ENCODE data around the gene PRRX1. TPM values are rescaled to one million over a fixed set of nuclear protein-coding genes. Genes with fewer than 3 reads are reported as not detected.

The PRRX1 gene
- polyA plus RNA-seq, 3 donors: not detected

- no peak overlapping the region for H3K4me3 Mint-ChIP-seq
- H3K27me3 Mint-ChIP-seq (ENCODE audit: low read depth in 3 of 3): peaks cover 0 to 3% (median under 1%) of the 10 kb centered on the region in 3 donors
- TF ChIP-seq CTCF (IDR thresholded peaks at IDR 0.05): no peak
- Histone ChIP-seq H4K20me1 (ENCODE audit: insufficient read depth, low read length) (no peaks in the 10 kb centered on the region), H3K9ac (ENCODE audit: insufficient read depth, low read length, poor library complexity, severe bottlenecking) (no peak overlapping the region), H3K9me3 (replicated peaks in 1 of 2; ENCODE audit: control insufficient read depth in 1 of 2, insufficient read depth in 1 of 2, low read length in 2 of 2) (no peaks in the 10 kb centered on the region), H2AFZ (ENCODE audit: insufficient read depth, low read depth, low read length, poor library complexity, severe bottlenecking) (no peak overlapping the region), H3K27me3 (ENCODE audit: control insufficient read depth in 2 of 2, insufficient read depth in 2 of 2, low read length in 2 of 2) (no peaks in the 10 kb centered on the region), H3K36me3 (replicated peaks in 1 of 2; ENCODE audit: control insufficient read depth in 1 of 2, insufficient read depth in 2 of 2, low read length in 2 of 2) (no peaks in the 10 kb centered on the region), H3K79me2 (ENCODE audit: insufficient read depth, low read length) (no peaks in the 10 kb centered on the region), H3K4me3 (replicated peaks in 1 of 3; ENCODE audit: low read depth in 2 of 3, low read length in 3 of 3) (no peak overlapping the region), H3K4me1 (ENCODE audit: control insufficient read depth in 1 of 2, insufficient read depth in 2 of 2, low read length in 2 of 2) (no peaks in the 10 kb centered on the region), H3K4me2 (replicated peaks; ENCODE audit: extremely low read depth, low read length, poor library complexity, severe bottlenecking) (no peak overlapping the region), H3K27ac (ENCODE audit: low read depth in 1 of 2, low read length in 2 of 2) (no peak overlapping the region)
- H3K9me3 Mint-ChIP-seq: peaks cover 0 to 10% (median 1%) of the 10 kb centered on the region in 7 donors
- DNase-seq: no peak
- H3K36me3 Mint-ChIP-seq: no peaks in the 10 kb centered on the region
- 88% methylated on average over 1 of the region's 4 CpGs for WGBS (ENCODE audit: insufficient coverage)
- intact Hi-C loops (cut with micrococcal nuclease): no loop called here
- H3K27ac Mint-ChIP-seq: no peak overlapping the region
- H3K4me1 Mint-ChIP-seq: no peaks in the 10 kb centered on the region
Observed at GRCh38 chr1:170721621-170722020, 57.7 kb downstream of the PRRX1 start.

GRCh38 chr1:170723518-170723917, 59.6 kb downstream of the PRRX1 start:
- H3K4me1 Mint-ChIP-seq: no peaks in the 10 kb centered on the region
- no peaks in the 10 kb centered on the region for H3K36me3 Mint-ChIP-seq
- no peak overlapping the region for H3K4me3 Mint-ChIP-seq
- intact Hi-C loops (cut with micrococcal nuclease): no loop called here
- TF ChIP-seq CTCF (IDR thresholded peaks at IDR 0.05): no peak
- Histone ChIP-seq H3K9ac (ENCODE audit: insufficient read depth, low read length, poor library complexity, severe bottlenecking) (no peak overlapping the region), H3K36me3 (replicated peaks in 1 of 2; ENCODE audit: control insufficient read depth in 1 of 2, insufficient read depth in 2 of 2, low read length in 2 of 2) (no peaks in the 10 kb centered on the region), H3K4me3 (replicated peaks in 1 of 3; ENCODE audit: low read depth in 2 of 3, low read length in 3 of 3) (no peak overlapping the region), H3K27ac (ENCODE audit: low read depth in 1 of 2, low read length in 2 of 2) (no peak overlapping the region), H3K27me3 (ENCODE audit: control insufficient read depth in 2 of 2, insufficient read depth in 2 of 2, low read length in 2 of 2) (no peaks in the 10 kb centered on the region), H3K4me1 (ENCODE audit: control insufficient read depth in 1 of 2, insufficient read depth in 2 of 2, low read length in 2 of 2) (no peaks in the 10 kb centered on the region), H3K4me2 (replicated peaks; ENCODE audit: extremely low read depth, low read length, poor library complexity, severe bottlenecking) (no peak overlapping the region), H4K20me1 (ENCODE audit: insufficient read depth, low read length) (no peaks in the 10 kb centered on the region), H2AFZ (ENCODE audit: insufficient read depth, low read depth, low read length, poor library complexity, severe bottlenecking) (no peak overlapping the region), H3K79me2 (ENCODE audit: insufficient read depth, low read length) (no peaks in the 10 kb centered on the region), H3K9me3 (replicated peaks in 1 of 2; ENCODE audit: control insufficient read depth in 1 of 2, insufficient read depth in 1 of 2, low read length in 2 of 2) (no peaks in the 10 kb centered on the region)
- H3K9me3 Mint-ChIP-seq: peaks cover 0 to 10% (median 1%) of the 10 kb centered on the region in 7 donors
- WGBS (ENCODE audit: insufficient coverage): no CpG with 5 or more reads among the region's 2 CpGs
- H3K27ac Mint-ChIP-seq: no peak overlapping the region
- DNase-seq: no peak
- H3K27me3 Mint-ChIP-seq (ENCODE audit: low read depth in 3 of 3): peaks cover 1 to 2% (median 2%) of the 10 kb centered on the region in 3 donors
